OCI-LY7 (cell line): ENCODE results near the gene POU1F1.

Source experiments
- CTCF ChIP-seq: fragments of 200-600 bp; sonication (generic); conservative IDR thresholded peaks from 2 replicates; pipeline ENCODE4 v1.5.1; 2014; ENCODE audit warnings: mild to moderate bottlenecking, antibody characterized with exemption, low read length, moderate library complexity, mixed read lengths
- EZH2phosphoT487 ChIP-seq: fragments of 200-600 bp; sonication (generic); IDR thresholded peaks from 2 replicates; pipeline ENCODE4 v1.6.1; 2018; ENCODE audit warnings: low read depth, borderline replicate concordance, mild to moderate bottlenecking, mixed run types, antibody characterized with exemption, low read length, moderate library complexity, mixed read lengths

GRCh38 chr3:87311309-87311708, 34.9 kb upstream of the POU1F1 start:
- TF ChIP-seq CTCF = no peak
- no peak for TF ChIP-seq EZH2phosphoT487
